Lower lobe of right lung (tissue), 2 donors: ENCODE measurements around the gene GPATCH8. TPM values are rescaled to one million over a fixed set of nuclear protein-coding genes. Genes with fewer than 3 reads are reported as not detected.

Experiments used
- ATAC-seq, 2 donors: fragments of 200-7000 bp; cut with Tn5 transposase; one replicate each; pipeline ENCODE4 v1.9.1; 2020 to 2022; ENCODE audit warnings: mild to moderate bottlenecking in 2 of 2, moderate library complexity in 2 of 2
- DNase-seq: peaks from one replicate; pipeline ENCODE4 v3.0.0-alpha.2; 2020
- H3K27ac ChIP-seq: fragments of 200-600 bp; one replicate; pipeline ENCODE4 v1.8.0; 2022
- H3K27me3 ChIP-seq: fragments of 200-600 bp; one replicate; pipeline ENCODE4 v1.8.0; 2022; ENCODE audit warnings: low read depth
- H3K36me3 ChIP-seq: fragments of 200-600 bp; one replicate; pipeline ENCODE4 v1.8.0; 2022; ENCODE audit warnings: mild to moderate bottlenecking
- H3K4me1 ChIP-seq: fragments of 200-600 bp; one replicate; pipeline ENCODE4 v1.8.0; 2022
- H3K4me3 ChIP-seq: fragments of 200-600 bp; one replicate; pipeline ENCODE4 v1.8.0; 2022; ENCODE audit warnings: mild to moderate bottlenecking
- H3K9me3 ChIP-seq: fragments of 200-600 bp; one replicate; pipeline ENCODE4 v1.8.0; 2022
- CTCF ChIP-seq: fragments of 200-600 bp; IDR thresholded peaks from one replicate; pipeline ENCODE4 v1.8.0; 2022; ENCODE audit warnings: antibody characterized with exemption, mild to moderate bottlenecking
- intact Hi-C: fragments of 100-400 bp; cut with DNase I; formaldehyde crosslinking; loops from one replicate; pipeline ENCODE4 v1.11.0; 2022
- long read RNA-seq: library from polyadenylated mRNA; unstranded; transcript quantifications from one replicate; pipeline ENCODE4 v2.0.0, GENCODE V29; 2021
- total RNA-seq: library from RNA; stranded (reverse); fragmentation: NEBNext Ultra II Directional; extraction: Animal tissue kit (Norgen Biotek cat#: 25700); gene quantifications from one replicate; pipeline ENCODE4 v1.2.1, GENCODE V29; 2021
- donor health status: DM: no; HTN: yes; CAD: no; lungs with severe emphysema.

The GPATCH8 gene
- total RNA-seq = 48.3 TPM
- long read RNA-seq, full-length matches to known transcripts = 16 of 48 reads
- long read RNA-seq, partial matches to known transcripts = 1 of 48 reads
- long read RNA-seq, other reads (novel, unspliced or antisense) = 31 of 48 reads

DNA sequence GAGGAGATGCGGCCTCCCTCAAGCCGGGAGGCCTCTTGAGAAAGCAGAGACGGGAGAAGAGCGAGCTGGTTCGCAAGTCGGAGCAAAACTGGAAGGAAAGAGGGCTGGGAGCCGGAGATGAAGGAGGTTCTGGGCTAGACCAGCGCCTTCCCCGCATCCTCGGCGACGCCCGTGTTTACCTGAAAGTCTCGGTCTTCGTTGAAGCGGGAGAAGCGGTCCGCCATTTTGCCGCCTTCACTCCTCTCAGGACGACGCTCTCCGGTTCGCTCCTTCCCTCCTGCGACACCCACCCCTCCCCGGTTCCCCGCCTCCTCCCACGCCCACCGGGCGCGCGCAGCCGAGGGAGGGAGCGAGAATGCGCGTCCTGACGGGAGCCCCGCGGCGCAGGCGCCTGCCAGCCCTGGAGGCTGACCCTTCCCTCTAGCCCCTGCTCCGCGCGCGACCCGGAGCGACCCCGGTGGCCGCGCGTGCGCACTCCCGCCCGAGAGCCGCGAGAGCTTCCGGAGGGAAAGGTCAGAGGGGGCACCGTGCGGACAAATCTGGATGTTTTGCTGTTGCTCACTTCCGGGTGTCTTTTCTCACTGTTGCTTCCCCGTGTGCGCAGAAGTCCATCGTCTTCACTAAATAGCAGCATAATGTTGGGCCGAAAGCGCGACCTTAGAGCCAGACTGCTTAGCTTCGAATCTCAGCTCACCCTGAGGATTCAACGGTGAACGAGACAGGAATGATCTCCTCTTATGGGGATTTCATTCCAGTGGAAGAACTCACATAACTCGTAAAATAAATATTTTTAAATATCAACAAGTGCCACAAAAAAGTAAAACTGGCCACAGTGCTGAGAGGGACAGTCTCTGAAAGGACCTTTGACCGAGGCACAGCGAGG, at the start of gene GPATCH8:
Gene GPATCH8 (minus strand): TSS at position 260 of the 883 bp plus-strand sequence. CDS start 36 bp downstream, at position 224.
- Histone ChIP-seq H3K27me3 (no peaks in the 10 kb centered on the region), H3K4me3 (peak within 1 kb of the TSS; percentile 94), H3K4me1 (peaks cover 41% of the 10 kb centered on the region), H3K9me3 (no peaks in the 10 kb centered on the region), H3K27ac (peak within 1 kb of the TSS; percentile 94), H3K36me3 (no peaks in the 10 kb centered on the region)
- intact Hi-C loops = no loop called here
- TF ChIP-seq CTCF = no peak
- peak; percentile 95 for DNase-seq
- ATAC-seq = peak; percentile 99

GRCh38 chr17:44552361-44552760, 49.2 kb upstream of the GPATCH8 start:
- intact Hi-C loops = no loop called here
- ATAC-seq = peak; percentile 34 to 37
- H3K27me3 ChIP-seq = no peaks in the 10 kb centered on the region
- peak; percentile 57 for DNase-seq
- no peaks in the 10 kb centered on the region for H3K9me3 ChIP-seq
- H3K4me1 ChIP-seq = peaks cover 7% of the 10 kb centered on the region
- H3K27ac ChIP-seq = peak overlapping the region; percentile 24
- no peaks in the 10 kb centered on the region for H3K36me3 ChIP-seq
- no peak overlapping the region for H3K4me3 ChIP-seq
- TF ChIP-seq CTCF = no peak

- no peak for DNase-seq
- intact Hi-C loops = no loop called here
Measured at GRCh38 chr17:44549686-44550085, 46.5 kb upstream of the GPATCH8 start.

DNA sequence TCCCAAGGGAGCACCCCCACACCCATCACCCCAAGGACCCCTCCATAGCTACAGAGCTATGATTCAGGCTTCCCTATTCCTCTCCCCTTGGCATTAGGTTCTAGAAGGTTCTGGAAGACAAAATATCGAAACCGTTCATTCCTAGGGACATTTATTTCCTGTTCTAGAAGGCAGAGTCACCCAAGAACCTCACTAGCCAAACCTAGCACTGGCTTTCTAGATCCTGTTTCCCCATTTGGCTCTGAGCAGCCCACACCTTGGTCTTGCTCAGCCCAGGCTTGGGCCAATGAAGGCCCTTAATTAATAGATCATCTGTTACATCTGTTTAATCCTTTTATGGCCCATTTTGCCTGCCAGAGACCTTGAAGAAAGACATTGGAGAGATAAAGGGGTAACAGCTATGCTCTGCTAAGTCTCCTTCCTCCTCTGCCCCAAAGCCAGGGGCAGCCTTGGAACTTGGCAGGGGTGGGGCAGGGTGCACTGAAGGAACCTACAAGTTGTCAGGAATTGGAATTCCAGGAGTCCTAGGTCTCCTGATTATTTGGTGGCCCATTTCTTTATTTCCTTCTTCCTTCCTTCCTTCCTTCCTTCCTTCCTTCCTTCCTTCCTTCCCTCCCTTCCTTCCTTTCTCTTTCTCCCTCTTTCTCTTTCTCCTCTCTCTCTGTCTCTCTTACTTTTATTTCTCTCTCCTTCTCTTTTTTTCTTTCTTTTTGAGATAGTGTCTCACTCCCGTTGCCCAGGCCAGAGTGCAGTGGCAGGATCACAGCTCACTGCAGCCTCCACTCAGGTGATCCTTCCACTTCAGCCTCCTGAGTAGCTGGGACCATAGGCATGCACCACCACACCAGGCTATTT, 45.4 kb upstream of the GPATCH8 start:
- H3K4me1 ChIP-seq = no peaks in the 10 kb centered on the region
- DNase-seq = no peak
- intact Hi-C loops = no loop called here
- H3K4me3 ChIP-seq = no peak overlapping the region
- H3K27me3 ChIP-seq = no peaks in the 10 kb centered on the region
- no peaks in the 10 kb centered on the region for H3K9me3 ChIP-seq
- no peak for TF ChIP-seq CTCF
- H3K27ac ChIP-seq = no peak overlapping the region
- no peak for ATAC-seq
- no peaks in the 10 kb centered on the region for H3K36me3 ChIP-seq

More at GRCh38 chr17:44549686-44550085, 46.5 kb upstream of the GPATCH8 start:
- Histone ChIP-seq H3K27me3 (no peaks in the 10 kb centered on the region), H3K9me3 (no peaks in the 10 kb centered on the region), H3K36me3 (no peaks in the 10 kb centered on the region), H3K27ac (no peak overlapping the region), H3K4me1 (no peaks in the 10 kb centered on the region), H3K4me3 (no peak overlapping the region)
- no peak for ATAC-seq
- TF ChIP-seq CTCF = no peak

DNA sequence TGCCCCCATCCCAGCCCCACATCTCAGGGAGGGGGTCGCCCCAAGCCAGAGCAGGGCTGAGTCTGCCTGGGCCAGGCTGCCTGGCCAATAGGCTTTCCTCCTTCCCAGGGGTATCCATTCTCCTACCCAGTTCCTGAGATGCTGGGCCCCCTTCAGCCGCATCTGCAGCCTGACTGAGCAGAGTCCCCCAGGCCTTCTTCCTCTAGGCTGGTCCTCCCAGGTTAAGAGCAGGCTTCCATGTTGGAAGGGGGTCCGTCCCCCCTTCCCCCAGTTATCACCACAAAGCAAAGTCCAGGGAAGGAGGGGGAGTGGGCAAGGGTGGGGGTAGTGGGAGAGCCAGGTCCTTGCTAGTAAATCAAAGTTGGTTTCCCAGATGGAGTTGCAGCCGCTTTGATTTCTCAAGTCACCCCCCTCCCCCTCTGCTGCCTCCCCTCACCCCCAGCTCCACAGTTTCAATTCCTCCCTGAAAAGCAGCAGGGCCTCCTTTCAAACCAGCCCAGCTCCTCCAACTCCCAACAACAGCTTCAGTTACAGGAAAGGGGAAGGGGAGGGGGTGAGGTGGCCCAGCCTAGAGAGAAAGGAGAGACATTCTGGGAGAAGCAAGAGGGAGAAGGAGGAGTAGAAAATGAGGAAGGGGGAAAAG, 44.5 kb upstream of the GPATCH8 start:
- Histone ChIP-seq H3K27me3 (no peaks in the 10 kb centered on the region), H3K27ac (no peak overlapping the region), H3K9me3 (no peaks in the 10 kb centered on the region), H3K4me1 (no peaks in the 10 kb centered on the region), H3K36me3 (no peaks in the 10 kb centered on the region), H3K4me3 (no peak overlapping the region)
- no peak for ATAC-seq
- intact Hi-C loops = no loop called here
- DNase-seq = no peak
- no peak for TF ChIP-seq CTCF
